Activated naive CD4-positive, alpha-beta T cell treated with anti-CD3 and anti-CD28 coated beads, Interleukin-2, amount 50 U/mL, for 24 hours (primary cell): Measurements from ENCODE around the gene CNTN1.

Source experiments
- H3K27ac Mint-ChIP-seq: one replicate; pipeline ENCODE4 v1.8.0; 2021; ENCODE audit warnings: mild to moderate bottlenecking, mixed read lengths
- H3K27me3 Mint-ChIP-seq: one replicate; pipeline ENCODE4 v1.8.0; 2021; ENCODE audit warnings: mixed read lengths
- H3K36me3 Mint-ChIP-seq: one replicate; pipeline ENCODE4 v1.8.0; 2021; ENCODE audit warnings: mixed read lengths
- H3K4me1 Mint-ChIP-seq: one replicate; pipeline ENCODE4 v1.8.0; 2021; ENCODE audit warnings: mixed read lengths
- H3K4me3 Mint-ChIP-seq: one replicate; pipeline ENCODE4 v1.8.0; 2021; ENCODE audit warnings: mild to moderate bottlenecking, mixed read lengths
- H3K9me3 Mint-ChIP-seq: one replicate; pipeline ENCODE4 v1.8.0; 2021; ENCODE audit warnings: mixed read lengths

The CNTN1 gene

GRCh38 chr12:40788276-40788675 is 96.0 kb downstream of the CNTN1 start:
- H3K27me3 Mint-ChIP-seq, result no peaks in the 10 kb centered on the region
- H3K4me1 Mint-ChIP-seq, result no peaks in the 10 kb centered on the region
- H3K27ac Mint-ChIP-seq, result no peak overlapping the region
- peaks cover 5% of the 10 kb centered on the region for H3K9me3 Mint-ChIP-seq
- no peaks in the 10 kb centered on the region for H3K36me3 Mint-ChIP-seq
- H3K4me3 Mint-ChIP-seq, result no peak overlapping the region

GRCh38 chr12:40792792-40793386 is 100.7 kb downstream of the CNTN1 start:
- no peaks in the 10 kb centered on the region for H3K27me3 Mint-ChIP-seq
- no peak overlapping the region for H3K27ac Mint-ChIP-seq
- no peak overlapping the region for H3K4me3 Mint-ChIP-seq
- no peaks in the 10 kb centered on the region for H3K4me1 Mint-ChIP-seq
- no peaks in the 10 kb centered on the region for H3K36me3 Mint-ChIP-seq
- H3K9me3 Mint-ChIP-seq, result no peaks in the 10 kb centered on the region

GRCh38 chr12:40793471-40793870 is 101.2 kb downstream of the CNTN1 start:
- Mint-ChIP-seq H3K27me3 (no peaks in the 10 kb centered on the region), H3K4me1 (no peaks in the 10 kb centered on the region), H3K27ac (no peak overlapping the region), H3K9me3 (no peaks in the 10 kb centered on the region), H3K4me3 (no peak overlapping the region), H3K36me3 (no peaks in the 10 kb centered on the region)

GRCh38 chr12:40794087-40794486 is 101.8 kb downstream of the CNTN1 start:
- Mint-ChIP-seq H3K4me1 (no peaks in the 10 kb centered on the region), H3K4me3 (no peak overlapping the region), H3K27ac (no peak overlapping the region), H3K9me3 (no peaks in the 10 kb centered on the region), H3K27me3 (no peaks in the 10 kb centered on the region), H3K36me3 (no peaks in the 10 kb centered on the region)

- peaks cover 5% of the 10 kb centered on the region for H3K9me3 Mint-ChIP-seq
Observed at GRCh38 chr12:40801082-40801481, 108.8 kb downstream of the CNTN1 start.

GRCh38 chr12:40801861-40802260 is 109.6 kb downstream of the CNTN1 start:
- Mint-ChIP-seq H3K9me3 (peaks cover 5% of the 10 kb centered on the region), H3K27ac (no peak overlapping the region), H3K27me3 (no peaks in the 10 kb centered on the region), H3K36me3 (no peaks in the 10 kb centered on the region), H3K4me3 (no peak overlapping the region), H3K4me1 (no peaks in the 10 kb centered on the region)

More at GRCh38 chr12:40801082-40801481, 108.8 kb downstream of the CNTN1 start:
- Mint-ChIP-seq H3K4me1 (no peaks in the 10 kb centered on the region), H3K27me3 (no peaks in the 10 kb centered on the region), H3K36me3 (no peaks in the 10 kb centered on the region), H3K4me3 (no peak overlapping the region), H3K27ac (no peak overlapping the region)

- no peaks in the 10 kb centered on the region for H3K27me3 Mint-ChIP-seq
- H3K9me3 Mint-ChIP-seq, result peaks cover 5% of the 10 kb centered on the region
- H3K4me3 Mint-ChIP-seq, result no peak overlapping the region
- H3K4me1 Mint-ChIP-seq, result no peaks in the 10 kb centered on the region
- H3K36me3 Mint-ChIP-seq, result no peaks in the 10 kb centered on the region
- H3K27ac Mint-ChIP-seq, result no peak overlapping the region
Observed at GRCh38 chr12:40802656-40803055, 110.4 kb downstream of the CNTN1 start.

- no peak overlapping the region for H3K4me3 Mint-ChIP-seq
Observed at GRCh38 chr12:40819436-40820108, 127.3 kb downstream of the CNTN1 start.

GRCh38 chr12:40820794-40821484 is 128.7 kb downstream of the CNTN1 start:
- H3K4me3 Mint-ChIP-seq, result no peak overlapping the region
- peaks cover 7% of the 10 kb centered on the region for H3K9me3 Mint-ChIP-seq
- no peaks in the 10 kb centered on the region for H3K36me3 Mint-ChIP-seq
- no peaks in the 10 kb centered on the region for H3K27me3 Mint-ChIP-seq
- no peak overlapping the region for H3K27ac Mint-ChIP-seq
- no peaks in the 10 kb centered on the region for H3K4me1 Mint-ChIP-seq

More at GRCh38 chr12:40819436-40820108, 127.3 kb downstream of the CNTN1 start:
- Mint-ChIP-seq H3K9me3 (peaks cover 7% of the 10 kb centered on the region), H3K4me1 (no peaks in the 10 kb centered on the region), H3K27ac (no peak overlapping the region), H3K27me3 (no peaks in the 10 kb centered on the region), H3K36me3 (no peaks in the 10 kb centered on the region)

GRCh38 chr12:40825156-40825555 is 132.9 kb downstream of the CNTN1 start:
- Mint-ChIP-seq H3K4me3 (no peak overlapping the region), H3K27me3 (no peaks in the 10 kb centered on the region), H3K4me1 (no peaks in the 10 kb centered on the region), H3K9me3 (no peaks in the 10 kb centered on the region), H3K27ac (no peak overlapping the region), H3K36me3 (no peaks in the 10 kb centered on the region)

- Mint-ChIP-seq H3K27me3 (no peaks in the 10 kb centered on the region), H3K4me3 (no peak overlapping the region), H3K27ac (no peak overlapping the region), H3K4me1 (no peaks in the 10 kb centered on the region), H3K36me3 (no peaks in the 10 kb centered on the region), H3K9me3 (no peaks in the 10 kb centered on the region)
Observed at GRCh38 chr12:40827683-40828592, 135.7 kb downstream of the CNTN1 start.

- no peaks in the 10 kb centered on the region for H3K36me3 Mint-ChIP-seq
- no peaks in the 10 kb centered on the region for H3K4me1 Mint-ChIP-seq
- no peak overlapping the region for H3K4me3 Mint-ChIP-seq
- no peaks in the 10 kb centered on the region for H3K27me3 Mint-ChIP-seq
- H3K27ac Mint-ChIP-seq, result no peak overlapping the region
- no peaks in the 10 kb centered on the region for H3K9me3 Mint-ChIP-seq
Observed at GRCh38 chr12:40828593-40828990, 136.4 kb downstream of the CNTN1 start.

- Mint-ChIP-seq H3K27ac (no peak overlapping the region), H3K4me3 (no peak overlapping the region), H3K9me3 (no peaks in the 10 kb centered on the region), H3K4me1 (no peaks in the 10 kb centered on the region), H3K27me3 (no peaks in the 10 kb centered on the region), H3K36me3 (no peaks in the 10 kb centered on the region)
Observed at GRCh38 chr12:40829738-40830144, 137.5 kb downstream of the CNTN1 start.

- Mint-ChIP-seq H3K4me1 (no peaks in the 10 kb centered on the region), H3K27me3 (no peaks in the 10 kb centered on the region), H3K27ac (no peak overlapping the region), H3K4me3 (no peak overlapping the region), H3K9me3 (no peaks in the 10 kb centered on the region), H3K36me3 (no peaks in the 10 kb centered on the region)
Observed at GRCh38 chr12:40831916-40832315, 139.7 kb downstream of the CNTN1 start.

GRCh38 chr12:40832668-40833067 is 140.4 kb downstream of the CNTN1 start:
- Mint-ChIP-seq H3K9me3 (no peaks in the 10 kb centered on the region), H3K36me3 (no peaks in the 10 kb centered on the region), H3K27ac (no peak overlapping the region), H3K4me3 (no peak overlapping the region), H3K4me1 (no peaks in the 10 kb centered on the region), H3K27me3 (no peaks in the 10 kb centered on the region)
